ENCODE results near the gene MYO7B.

Gene MYO7B

DNA sequence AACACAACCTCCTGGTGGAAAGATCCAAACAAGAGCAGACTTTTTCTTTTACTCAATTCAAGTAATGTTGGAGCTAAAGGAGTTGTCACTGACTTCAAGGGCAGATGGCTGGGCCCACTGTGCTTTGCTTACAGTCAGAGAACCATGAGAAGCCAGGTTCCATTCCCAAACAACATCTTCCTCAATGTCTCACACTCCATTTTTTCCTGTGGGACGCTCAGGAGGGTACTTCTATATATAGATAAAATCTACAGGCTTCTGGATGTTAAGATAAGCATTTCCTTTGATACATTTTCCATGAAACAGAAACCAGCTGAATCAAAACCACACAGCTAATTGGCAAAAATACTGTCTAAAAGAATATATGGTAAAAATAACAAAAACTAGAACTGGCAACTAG is 23.6 kb upstream of the MYO7B start:
- no peak overlapping the region for H3K4me3 ChIP-seq (ENCODE audit: low read depth, low read length)
- no peak for DNase-seq (ENCODE audit: low read depth)
- TF ChIP-seq CTCF (IDR thresholded peaks at IDR 0.05; ENCODE audit: control insufficient read depth, extremely low read depth, insufficient read depth) = no peak

- no peak for DNase-seq (ENCODE audit: low read depth)
- TF ChIP-seq CTCF (IDR thresholded peaks at IDR 0.05; ENCODE audit: control insufficient read depth, extremely low read depth, insufficient read depth) = no peak
- no peak overlapping the region for H3K4me3 ChIP-seq (ENCODE audit: low read depth, low read length)
These were observed 23.1 kb upstream of the MYO7B start for GRCh38 chr2:127512362-127512761.

DNA sequence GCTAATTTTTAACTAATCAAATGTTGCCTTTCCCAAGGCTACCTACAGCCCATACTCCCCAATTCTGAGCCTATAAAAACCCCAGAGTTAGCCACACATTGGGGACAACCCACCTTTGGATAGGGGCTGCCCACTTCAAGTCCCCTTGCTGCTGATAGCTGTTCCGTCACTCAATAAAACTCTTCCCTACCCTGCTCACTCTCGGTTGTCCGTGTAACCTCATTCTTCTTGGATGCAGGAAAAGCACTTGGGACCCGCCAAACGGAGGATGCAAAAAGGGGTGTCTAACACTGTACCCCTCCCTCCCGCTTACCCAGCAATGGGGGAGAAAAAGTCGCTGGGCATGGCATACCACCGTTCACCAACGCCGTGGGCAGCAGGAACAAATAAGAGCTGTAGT is 21.4 kb upstream of the MYO7B start:
- H3K4me3 ChIP-seq (ENCODE audit: low read depth, low read length) = no peak overlapping the region
- DNase-seq (ENCODE audit: low read depth) = no peak
- no peak for TF ChIP-seq CTCF (IDR thresholded peaks at IDR 0.05; ENCODE audit: control insufficient read depth, extremely low read depth, insufficient read depth)

GRCh38 chr2:127514485-127514884 is 21.0 kb upstream of the MYO7B start:
- no peak overlapping the region for H3K4me3 ChIP-seq (ENCODE audit: low read depth, low read length)
- DNase-seq (ENCODE audit: low read depth) = no peak
- TF ChIP-seq CTCF (IDR thresholded peaks at IDR 0.05; ENCODE audit: control insufficient read depth, extremely low read depth, insufficient read depth) = no peak

DNA sequence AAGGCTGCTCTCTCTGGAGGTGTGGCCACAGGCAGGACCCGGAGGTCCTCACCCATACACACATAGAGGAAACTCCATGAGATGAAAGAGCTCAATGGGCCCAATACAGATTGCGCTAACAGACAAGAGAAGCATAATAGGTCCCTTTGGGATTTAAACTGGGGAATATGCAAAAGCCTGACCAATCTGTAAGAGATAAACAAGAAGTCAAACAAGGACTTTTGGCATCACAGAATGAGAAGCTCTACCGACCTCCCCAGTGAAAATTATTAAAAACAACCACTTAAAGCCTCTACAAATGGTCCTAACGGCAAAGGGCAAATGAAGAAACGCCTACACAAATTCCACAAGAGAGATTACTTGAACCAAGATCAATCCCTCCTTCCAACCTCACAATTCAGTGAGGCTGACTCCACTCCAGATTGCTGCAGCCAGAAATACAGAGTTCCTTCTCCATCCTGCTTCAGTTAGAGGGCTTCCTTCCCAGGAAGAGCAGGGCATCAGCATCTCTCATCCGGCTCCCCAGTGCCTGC is 20.0 kb upstream of the MYO7B start:
- no peak for DNase-seq (ENCODE audit: low read depth)
- TF ChIP-seq CTCF (IDR thresholded peaks at IDR 0.05; ENCODE audit: control insufficient read depth, extremely low read depth, insufficient read depth) = no peak
- H3K4me3 ChIP-seq (ENCODE audit: low read depth, low read length) = no peak overlapping the region

DNA sequence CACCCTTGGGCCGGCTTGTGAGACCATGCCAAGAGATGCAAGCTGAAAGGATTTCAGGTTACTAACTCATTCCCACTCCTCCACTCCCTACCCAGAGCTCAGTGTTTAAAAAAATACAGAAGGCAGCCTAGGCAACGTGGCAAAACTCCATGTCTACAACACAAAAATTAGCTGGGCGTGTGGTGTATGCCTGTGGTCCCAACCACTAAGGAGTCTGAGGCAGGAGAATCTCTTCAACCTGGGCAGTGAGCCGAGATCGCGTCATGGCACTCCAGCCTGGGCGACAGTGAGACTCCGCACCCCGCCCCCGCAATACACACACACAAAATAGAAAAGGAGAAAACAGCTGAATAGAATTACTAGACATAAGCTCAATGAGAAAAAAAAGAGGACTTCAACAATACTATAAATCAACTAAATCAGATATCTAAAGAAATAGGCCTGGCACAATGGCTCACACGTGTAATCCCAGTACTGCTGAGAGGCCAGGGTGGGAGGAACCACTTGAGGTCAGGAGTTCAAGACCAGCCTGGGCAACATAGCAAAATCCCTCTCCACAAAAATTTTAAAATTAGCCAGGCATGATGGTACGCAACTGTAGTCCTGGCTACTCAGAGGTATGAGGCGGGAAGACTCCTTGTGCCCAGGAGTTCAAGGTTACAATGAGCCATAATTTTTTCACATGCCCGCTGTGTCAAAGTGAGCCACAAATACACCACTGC is 19.3 kb upstream of the MYO7B start:
- TF ChIP-seq CTCF (IDR thresholded peaks at IDR 0.05; ENCODE audit: control insufficient read depth, extremely low read depth, insufficient read depth) = no peak
- DNase-seq (ENCODE audit: low read depth) = no peak
- no peak overlapping the region for H3K4me3 ChIP-seq (ENCODE audit: low read depth, low read length)

DNA sequence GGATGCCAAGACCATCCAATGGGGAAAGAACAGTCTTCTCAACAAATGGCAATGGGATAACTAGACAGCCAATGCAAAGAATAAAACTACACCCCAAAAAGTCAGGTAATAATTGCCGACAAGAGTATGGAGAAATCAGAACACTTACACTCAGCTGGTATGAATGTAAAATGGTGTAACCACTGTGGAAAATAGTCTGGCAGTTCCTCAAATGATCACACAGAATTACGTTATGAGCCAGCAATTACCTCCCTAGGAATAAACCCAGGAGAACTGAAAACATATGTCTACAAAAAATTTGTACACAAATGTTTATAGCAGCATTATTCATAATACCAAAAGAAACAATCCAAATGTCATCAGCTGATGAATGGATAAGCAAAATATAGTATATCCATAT is 18.0 kb upstream of the MYO7B start:
- TF ChIP-seq CTCF (IDR thresholded peaks at IDR 0.05; ENCODE audit: control insufficient read depth, extremely low read depth, insufficient read depth) = no peak
- DNase-seq (ENCODE audit: low read depth) = no peak
- no peak overlapping the region for H3K4me3 ChIP-seq (ENCODE audit: low read depth, low read length)

All from LNCaP clone FGC (cell line).